NCI-H748 (cell line): ENCODE data around the gene NUP85.
"Not testable (repeated sequence)": the region's sequence is repeated elsewhere in the genome, so short reads cannot be mapped to it uniquely, and the experiment has no call there.

ENCODE experiments used
- DNase-seq: peaks from one replicate; lab custom pipeline; 2025; ENCODE audit not compliant: unreplicated experiment; lab: John Stamatoyannopoulos, UW

NUP85 gene, protein sequence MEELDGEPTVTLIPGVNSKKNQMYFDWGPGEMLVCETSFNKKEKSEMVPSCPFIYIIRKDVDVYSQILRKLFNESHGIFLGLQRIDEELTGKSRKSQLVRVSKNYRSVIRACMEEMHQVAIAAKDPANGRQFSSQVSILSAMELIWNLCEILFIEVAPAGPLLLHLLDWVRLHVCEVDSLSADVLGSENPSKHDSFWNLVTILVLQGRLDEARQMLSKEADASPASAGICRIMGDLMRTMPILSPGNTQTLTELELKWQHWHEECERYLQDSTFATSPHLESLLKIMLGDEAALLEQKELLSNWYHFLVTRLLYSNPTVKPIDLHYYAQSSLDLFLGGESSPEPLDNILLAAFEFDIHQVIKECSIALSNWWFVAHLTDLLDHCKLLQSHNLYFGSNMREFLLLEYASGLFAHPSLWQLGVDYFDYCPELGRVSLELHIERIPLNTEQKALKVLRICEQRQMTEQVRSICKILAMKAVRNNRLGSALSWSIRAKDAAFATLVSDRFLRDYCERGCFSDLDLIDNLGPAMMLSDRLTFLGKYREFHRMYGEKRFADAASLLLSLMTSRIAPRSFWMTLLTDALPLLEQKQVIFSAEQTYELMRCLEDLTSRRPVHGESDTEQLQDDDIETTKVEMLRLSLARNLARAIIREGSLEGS

GRCh38 chr17:75205037-75205792, at the start of gene NUP85:
Gene NUP85, plus strand, starts transcription at chr17:75205679. Its CDS starts 83 bp downstream, at chr17:75205762.
- peak; percentile 92 for DNase-seq

- DNase-seq = not testable (repeated sequence)
Measured at GRCh38 chr17:75158480-75158879, 47.0 kb upstream of the NUP85 start.

- DNase-seq = no peak
Measured at GRCh38 chr17:75159196-75160031, 46.1 kb upstream of the NUP85 start.

DNA sequence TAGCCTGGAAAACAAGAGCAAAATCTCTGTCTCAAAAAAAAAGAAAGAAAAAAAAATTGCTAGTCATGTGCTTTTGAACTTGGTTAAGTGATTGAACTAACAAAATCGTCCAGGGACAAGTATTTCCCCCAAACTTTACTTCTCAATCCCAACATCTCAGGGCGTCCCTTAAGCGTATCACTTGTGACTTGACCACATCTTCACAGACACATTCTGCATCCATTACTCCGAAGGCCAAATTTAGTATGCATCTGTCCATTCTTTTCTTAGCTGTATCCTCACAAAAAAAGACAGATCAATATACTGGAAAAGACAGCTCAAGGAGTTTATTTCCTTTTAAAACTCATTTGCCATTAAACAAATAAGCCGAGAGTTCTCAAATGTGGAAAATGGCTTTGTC, 45.3 kb upstream of the NUP85 start:
- DNase-seq = no peak

DNA sequence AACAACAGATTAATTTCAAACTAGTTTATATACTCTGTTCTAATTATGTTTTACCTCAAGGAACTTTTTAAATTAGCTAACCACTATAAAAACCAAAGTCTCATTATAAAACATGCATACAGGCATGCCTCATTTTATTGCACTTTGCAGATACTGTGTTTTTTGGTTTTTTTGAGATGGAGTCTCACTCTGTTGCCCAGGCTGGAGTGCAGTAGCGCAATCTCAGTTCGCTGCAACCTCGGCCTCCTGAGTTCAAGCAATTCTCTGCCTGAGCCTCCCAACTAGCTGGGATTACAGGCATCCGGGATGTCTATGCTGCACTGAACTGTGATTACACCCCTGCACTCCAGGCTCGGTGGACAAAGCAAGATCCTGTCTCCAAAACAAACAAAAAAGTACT, 42.4 kb upstream of the NUP85 start:
- no peak for DNase-seq

DNA sequence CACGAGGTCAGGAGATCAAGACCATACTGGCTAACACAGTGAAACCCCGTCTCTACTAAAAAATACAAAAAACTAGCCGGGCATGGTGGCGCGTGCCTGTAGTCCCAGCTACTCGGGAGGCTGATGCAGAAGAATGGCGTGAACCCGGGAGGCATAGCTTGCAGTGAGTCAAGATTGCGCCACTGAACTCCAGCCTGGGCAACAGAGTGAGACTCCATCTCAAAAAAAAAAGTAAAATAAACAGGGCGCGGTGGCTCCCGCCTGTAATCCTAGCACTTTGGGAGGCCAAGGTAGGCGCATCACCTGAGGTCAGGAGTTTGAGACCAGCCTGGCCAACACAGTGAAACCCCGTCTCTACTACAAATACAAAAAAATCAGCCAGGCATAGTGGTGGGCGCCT, 40.9 kb upstream of the NUP85 start:
- not testable (repeated sequence) for DNase-seq

DNA sequence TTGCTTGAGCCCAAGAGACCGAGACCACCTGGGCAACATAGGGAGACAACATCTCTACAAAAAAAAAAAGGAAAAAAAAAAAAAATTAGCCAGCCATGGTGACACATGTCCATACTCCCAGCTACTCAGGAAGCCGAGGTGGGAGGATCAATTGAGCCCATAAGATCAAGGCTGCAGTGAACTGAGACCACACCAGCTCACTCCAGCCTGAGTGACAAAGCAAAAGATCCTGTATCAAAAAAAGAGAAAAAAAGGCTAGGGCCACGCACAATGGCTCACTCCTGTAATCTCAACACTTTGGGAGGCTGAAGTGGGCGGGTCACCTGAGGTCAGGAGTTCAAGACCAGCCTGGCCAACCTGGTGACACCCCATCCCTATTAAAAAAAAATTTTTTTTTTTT, 36.5 kb upstream of the NUP85 start:
- DNase-seq = no peak

- DNase-seq = no peak
Measured at GRCh38 chr17:75173526-75173925, 32.0 kb upstream of the NUP85 start.

DNA sequence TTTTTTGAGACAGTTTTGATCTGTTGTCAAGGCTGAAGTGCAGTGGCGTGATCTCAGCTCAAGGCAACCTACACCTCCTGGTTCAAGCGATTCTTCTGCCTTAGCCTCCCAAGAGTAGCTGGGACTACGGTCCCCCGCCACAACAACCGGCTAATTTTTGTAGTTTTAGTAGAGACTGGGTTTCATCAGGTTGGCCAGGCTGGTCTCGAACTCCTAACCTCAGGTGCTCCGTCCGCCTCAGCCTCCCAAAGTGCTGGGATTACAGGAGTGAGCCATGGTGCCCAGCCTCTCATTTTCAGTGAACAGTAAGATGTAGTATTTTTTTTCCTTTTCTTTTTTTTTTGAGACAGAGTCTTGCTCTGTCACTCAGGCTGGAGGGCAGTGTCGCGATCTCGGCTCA, 30.5 kb upstream of the NUP85 start:
- DNase-seq = no peak

GRCh38 chr17:75176625-75177024, 28.9 kb upstream of the NUP85 start:
- no peak for DNase-seq

DNA sequence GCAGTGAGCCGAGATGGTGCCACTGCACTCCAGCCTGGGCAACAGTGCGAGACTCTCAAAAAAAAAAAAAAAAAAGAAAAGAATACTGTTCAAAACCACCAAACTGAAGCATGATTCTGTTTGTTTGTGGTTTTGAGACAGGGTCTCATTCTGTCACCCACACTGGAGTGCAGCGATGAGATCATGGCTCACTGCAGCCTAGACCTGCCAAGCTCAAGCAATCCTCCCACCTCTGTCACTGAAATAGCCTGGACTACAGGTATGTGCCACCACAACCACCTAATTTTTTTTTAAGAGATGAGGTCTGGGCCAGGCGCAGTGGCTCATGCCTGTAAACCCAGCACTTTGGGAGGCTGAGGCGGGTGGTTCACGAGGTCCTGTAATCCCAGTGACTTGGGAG, 27.0 kb upstream of the NUP85 start:
- no peak for DNase-seq

- no peak for DNase-seq
Measured at GRCh38 chr17:75181110-75181509, 24.4 kb upstream of the NUP85 start.

GRCh38 chr17:75181608-75182318, 23.7 kb upstream of the NUP85 start:
- no peak for DNase-seq

- no peak for DNase-seq
Measured at GRCh38 chr17:75182319-75182568, 23.2 kb upstream of the NUP85 start.

DNA sequence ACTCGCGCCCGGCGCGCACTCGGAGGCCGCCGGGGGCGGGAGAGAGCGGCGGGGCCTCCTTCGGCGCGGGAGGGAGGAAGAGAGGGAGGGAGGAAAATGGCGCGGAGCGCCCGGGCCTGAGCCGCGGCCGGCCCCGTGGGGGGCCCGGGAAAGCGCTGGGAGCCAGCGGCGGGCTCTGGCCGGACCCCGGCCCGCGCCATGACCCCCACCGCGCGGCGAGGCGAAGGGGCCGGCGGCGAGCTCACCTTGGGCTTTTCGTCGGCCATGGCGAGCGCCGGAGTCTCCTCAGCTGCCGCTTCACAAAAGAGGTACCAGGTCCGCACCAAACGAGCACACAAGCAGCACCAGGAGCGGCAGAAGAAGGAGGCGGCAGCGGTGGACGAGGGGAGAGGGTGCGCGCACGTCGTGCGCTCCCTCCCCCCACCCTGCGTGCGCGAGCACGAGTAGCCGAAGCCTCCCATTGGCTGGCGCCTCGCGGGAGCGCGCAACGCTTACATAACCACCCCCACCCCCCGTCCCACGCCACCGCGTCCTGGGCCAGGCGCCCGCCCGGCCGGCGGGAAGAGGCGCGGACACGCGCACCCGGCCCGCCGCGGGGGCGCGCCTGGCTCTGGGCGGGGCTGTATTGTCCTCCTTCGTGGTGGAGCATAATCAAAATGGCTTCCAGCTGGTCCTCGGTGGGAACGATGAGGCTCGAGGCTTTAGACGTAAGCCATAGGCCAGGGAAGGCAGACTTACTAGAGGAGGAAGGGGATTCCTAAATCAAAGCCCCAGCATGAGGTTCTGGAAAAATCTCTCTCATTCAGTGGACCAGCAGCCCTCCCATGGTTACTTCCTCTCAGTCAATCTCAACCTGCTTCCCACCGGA, 22.7 kb upstream of the NUP85 start, which contains the start of gene SUMO2:
Gene SUMO2 (minus strand): TSS at position 391 of the 868 bp plus-strand sequence. CDS start 125 bp downstream, at position 266.
- DNase-seq = peak; percentile 93

DNA sequence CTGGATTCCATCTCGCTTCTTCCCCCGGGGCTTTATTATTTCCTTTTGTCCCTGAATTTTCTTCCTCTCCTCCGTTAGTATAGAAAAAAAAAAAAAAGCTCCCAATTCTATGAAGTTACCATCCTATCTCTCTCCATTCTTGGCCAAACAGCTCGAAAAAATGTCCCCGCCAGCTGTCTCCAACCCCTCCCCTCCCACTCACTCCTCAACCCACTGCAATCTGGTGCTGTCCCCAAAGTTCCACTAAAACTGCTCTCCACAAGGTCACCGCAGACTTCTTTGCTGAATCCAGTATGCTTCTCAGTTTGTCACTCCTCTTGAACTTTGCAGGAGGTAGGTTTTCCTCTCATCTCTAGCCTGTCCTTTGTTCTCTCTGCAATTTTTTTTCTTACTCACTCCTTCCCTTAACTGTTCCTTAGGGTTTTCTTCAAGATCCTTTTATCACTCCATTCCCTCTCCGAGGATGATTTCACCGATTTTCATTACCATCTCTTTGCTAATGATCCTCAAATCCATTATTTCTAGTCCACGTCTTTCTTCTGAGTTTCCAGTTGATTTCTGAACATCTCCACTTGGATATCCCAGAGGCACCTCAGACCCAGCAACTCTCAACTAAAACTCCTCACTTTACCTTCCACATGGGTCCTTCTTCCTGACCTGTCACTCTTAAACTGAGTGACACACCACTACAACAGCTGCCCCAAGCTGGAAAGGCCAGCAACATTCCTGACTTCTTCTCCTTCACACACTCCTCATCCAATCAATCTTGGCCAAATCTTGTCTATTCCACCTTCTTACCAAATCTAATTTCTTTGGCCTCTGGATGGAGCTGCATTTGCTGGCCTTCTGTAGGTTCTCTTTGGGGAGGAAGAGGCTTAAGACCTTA, 21.2 kb upstream of the NUP85 start:
- no peak for DNase-seq

DNA sequence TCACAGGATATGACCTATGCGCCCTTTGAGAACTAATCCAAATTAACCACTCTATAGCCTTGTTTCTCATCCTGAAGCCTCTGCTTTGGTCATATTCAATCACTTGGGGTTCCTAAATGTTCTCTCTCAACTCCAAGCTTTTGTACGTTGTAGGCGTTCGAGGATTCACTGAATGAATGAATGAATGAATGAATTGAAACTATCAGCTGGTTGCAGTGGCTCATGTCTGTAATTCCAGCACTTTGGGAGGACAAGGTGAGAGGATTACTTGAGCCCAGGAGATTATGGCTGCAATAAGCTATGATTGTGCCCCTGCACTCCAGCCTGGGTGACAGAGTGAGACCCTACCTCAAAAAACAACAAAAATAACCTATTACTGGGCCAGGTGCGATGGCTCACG, 16.9 kb upstream of the NUP85 start:
- no peak for DNase-seq

DNA sequence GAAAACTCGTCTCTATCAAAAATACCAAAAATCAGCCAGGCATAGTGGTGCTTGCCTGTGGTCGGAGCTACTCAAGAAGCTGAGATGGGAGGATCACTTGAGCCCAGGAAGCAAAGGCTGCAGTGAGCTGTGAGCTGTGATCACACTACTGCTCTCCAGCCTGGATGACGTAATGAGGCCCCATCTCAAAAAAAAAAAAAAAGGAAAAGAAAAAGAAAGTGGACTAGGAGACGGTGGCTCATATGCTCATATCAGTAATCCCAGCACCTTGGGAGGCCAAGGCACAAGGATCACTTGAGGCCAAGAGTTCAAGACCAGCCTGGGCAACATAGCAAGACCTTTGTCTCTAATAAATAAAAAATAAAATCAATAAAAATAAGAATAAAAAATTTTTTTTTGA, 13.9 kb upstream of the NUP85 start:
- no peak for DNase-seq

GRCh38 chr17:75194879-75195278, 10.6 kb upstream of the NUP85 start:
- no peak for DNase-seq
